ENCODE measurements around the gene HDAC4.

DNA sequence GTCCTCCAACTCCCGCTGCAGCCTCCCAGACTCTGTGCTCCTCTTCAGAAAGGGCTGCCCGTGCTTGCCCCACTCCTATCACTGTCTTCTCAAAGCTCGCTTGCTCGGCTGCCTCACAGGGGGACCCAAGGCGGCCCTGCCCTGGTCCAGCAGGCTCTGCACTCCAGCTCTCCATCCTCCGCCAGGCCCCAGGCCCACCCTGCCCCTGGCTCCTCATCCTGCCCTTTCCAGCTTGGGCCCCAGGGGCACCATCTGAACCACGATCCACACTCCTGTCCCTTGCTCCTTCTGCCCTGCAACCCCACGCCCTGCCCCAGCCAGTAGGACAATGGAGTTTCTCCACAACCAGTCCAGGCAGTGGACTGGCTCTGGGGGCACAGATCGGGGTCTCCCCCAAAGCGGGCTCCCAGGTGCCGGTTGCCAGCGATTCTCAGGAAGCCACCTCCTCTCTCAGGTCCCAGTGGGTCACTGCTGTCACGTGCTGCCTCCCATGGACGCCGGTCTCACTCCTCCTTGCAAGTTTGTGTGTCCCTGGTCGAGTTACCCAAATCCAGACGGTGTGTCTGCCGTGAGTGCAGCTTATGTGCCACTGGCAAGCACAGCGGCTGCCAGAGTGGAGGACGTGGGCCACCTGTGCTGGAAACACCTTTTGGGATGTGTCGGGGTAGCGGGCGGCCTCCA, 238.5 kb downstream of the HDAC4 start:
- TF ChIP-seq, protein P1, sequence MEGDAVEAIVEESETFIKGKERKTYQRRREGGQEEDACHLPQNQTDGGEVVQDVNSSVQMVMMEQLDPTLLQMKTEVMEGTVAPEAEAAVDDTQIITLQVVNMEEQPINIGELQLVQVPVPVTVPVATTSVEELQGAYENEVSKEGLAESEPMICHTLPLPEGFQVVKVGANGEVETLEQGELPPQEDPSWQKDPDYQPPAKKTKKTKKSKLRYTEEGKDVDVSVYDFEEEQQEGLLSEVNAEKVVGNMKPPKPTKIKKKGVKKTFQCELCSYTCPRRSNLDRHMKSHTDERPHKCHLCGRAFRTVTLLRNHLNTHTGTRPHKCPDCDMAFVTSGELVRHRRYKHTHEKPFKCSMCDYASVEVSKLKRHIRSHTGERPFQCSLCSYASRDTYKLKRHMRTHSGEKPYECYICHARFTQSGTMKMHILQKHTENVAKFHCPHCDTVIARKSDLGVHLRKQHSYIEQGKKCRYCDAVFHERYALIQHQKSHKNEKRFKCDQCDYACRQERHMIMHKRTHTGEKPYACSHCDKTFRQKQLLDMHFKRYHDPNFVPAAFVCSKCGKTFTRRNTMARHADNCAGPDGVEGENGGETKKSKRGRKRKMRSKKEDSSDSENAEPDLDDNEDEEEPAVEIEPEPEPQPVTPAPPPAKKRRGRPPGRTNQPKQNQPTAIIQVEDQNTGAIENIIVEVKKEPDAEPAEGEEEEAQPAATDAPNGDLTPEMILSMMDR (IDR thresholded peaks at IDR 0.05) = no peak
- TF ChIP-seq EP300 (IDR thresholded peaks at IDR 0.05) (no peak), POLR2A (IDR thresholded peaks at IDR 0.05) (no peak)

Data from tibial nerve (tissue), 4 donors.